K562 (cell line): ENCODE data around the gene FBXO4. TPM values are rescaled to one million over a fixed set of nuclear protein-coding genes. Genes with fewer than 3 reads are reported as not detected.

ENCODE experiments used
- ATAC-seq: fragments of 200-7000 bp; cut with Tn5 transposase; 3 replicates; pipeline ENCODE4 v1.9.1; 2020; ENCODE audit warnings: moderate library complexity
- Bru-seq: library from RNA; stranded (reverse); fragments of 400-500 nt; gene quantifications from one replicate; lab custom pipeline; 2021; lab: Mats Ljungman, UMichigan
- BruChase-seq, 2 experiments: library from RNA; stranded (reverse); fragments of 400-500 nt; gene quantifications; one replicate each; lab custom pipeline; 2021; lab: Mats Ljungman, UMichigan
- BruUV-seq: library from RNA; stranded (reverse); fragments of 400-500 nt; replicated peaks from 2 replicates; lab custom pipeline; 2021; lab: Mats Ljungman, UMichigan
- CTCF ChIA-PET: fragments of 300-600 bp; formaldehyde crosslinking; extraction: SDS; loops from one replicate; lab custom pipeline; 2021; ENCODE audit warnings: low intra/inter-chr PET ratio; lab: Yijun Ruan, JAX
- POLR2A ChIA-PET: fragments of 300-600, 350-650 bp; sonication (Branson Sonifier 250); formaldehyde crosslinking; extraction: SDS; loops from one replicate; lab custom pipeline; 2021; ENCODE audit warnings: antibody characterized with exemption, inconsistent platforms; lab: Yijun Ruan, JAX
- DNase-seq, 4 experiments: peaks; one replicate each; pipeline versions ENCODE4 v3.0.0 to v3.0.0-alpha.2; 2011 to 2018; ENCODE audit warnings: low spot score in 3 of 4, mixed read lengths in 3 of 4; ENCODE audit errors: extremely low read depth in 1 of 4
- FAIRE-seq: peaks from 2 replicates; lab custom pipeline; 2011; peaks lifted over from hg19 to GRCh38; lab: Jason Lieb, UNC
- H2AFZ ChIP-seq: 2 replicates; pipeline ENCODE4 v1.6.0; 2011; ENCODE audit warnings: low read depth, low read length, control low read depth, inconsistent platforms
- H3K27ac ChIP-seq: fragments of 200-600 bp; 3 replicates; pipeline ENCODE4 v1.8.0; 2011; ENCODE audit warnings: low read depth, mild to moderate bottlenecking, control low read depth, inconsistent platforms, low read length, moderate library complexity, mixed read lengths; ENCODE audit errors: extremely low read depth
- H3K27me3 ChIP-seq, 2 experiments: fragments of 300-600 bp in 1 of 2; 2 replicates in 1 of 2; 3 replicates in 1 of 2; pipeline versions ENCODE4 v1.6.0 to v1.8.0; 2011; ENCODE audit warnings: inconsistent platforms in 2 of 2, low read length in 2 of 2, mild to moderate bottlenecking in 1 of 2, mixed read lengths in 1 of 2, moderate library complexity in 1 of 2; ENCODE audit not compliant: control insufficient read depth in 2 of 2, insufficient read depth in 2 of 2
- H3K36me3 ChIP-seq: fragments of 300-600 bp; 3 replicates; pipeline ENCODE4 v1.8.0; 2011; ENCODE audit warnings: mild to moderate bottlenecking, low read length, inconsistent platforms; ENCODE audit not compliant: control insufficient read depth, insufficient read depth
- H3K4me1 ChIP-seq, 2 experiments: fragments of 200-600 bp in 1 of 2; replicated peaks in 1 of 2; 2 replicates in 1 of 2; 3 replicates in 1 of 2; pipeline versions ENCODE4 v1.5.1 to v1.8.0; 2011; ENCODE audit warnings: inconsistent platforms in 2 of 2, low read length in 2 of 2, mild to moderate bottlenecking in 1 of 2, mixed read lengths in 1 of 2, moderate library complexity in 1 of 2; ENCODE audit not compliant: control insufficient read depth in 2 of 2, insufficient read depth in 2 of 2
- H3K4me2 ChIP-seq: 2 replicates; pipeline ENCODE4 v1.6.1; 2011; ENCODE audit warnings: low read length, control low read depth, inconsistent platforms, mixed read lengths; ENCODE audit not compliant: insufficient read depth
- H3K4me3 ChIP-seq: fragments of 200-600 bp; sonication (generic), shearing (Covaris generic); 2 replicates; pipeline ENCODE4 v1.5.1; 2016; ENCODE audit warnings: control low read depth, inconsistent platforms
- H3K79me2 ChIP-seq: fragments of 200-600 bp; 3 replicates; pipeline ENCODE4 v1.8.0; 2011; ENCODE audit warnings: low read length, inconsistent platforms; ENCODE audit not compliant: control insufficient read depth, insufficient read depth
- H3K9ac ChIP-seq, 2 experiments: 2 replicates each; pipeline versions ENCODE4 v1.6.0 to v1.6.1; 2011; ENCODE audit warnings: low read depth in 2 of 2, low read length in 2 of 2, control low read depth in 1 of 2, inconsistent platforms in 1 of 2, mild to moderate bottlenecking in 1 of 2, mixed read lengths in 1 of 2; ENCODE audit not compliant: insufficient read depth in 1 of 2
- H3K9me1 ChIP-seq: one replicate; pipeline ENCODE4 v1.6.0; 2011; ENCODE audit warnings: inconsistent platforms, mild to moderate bottlenecking, low read length, moderate library complexity; ENCODE audit not compliant: control insufficient read depth, insufficient read depth
- H3K9me3 ChIP-seq: replicated peaks from 2 replicates; pipeline ENCODE4 v1.5.1; 2011; ENCODE audit warnings: low read depth, low read length, inconsistent platforms; ENCODE audit not compliant: control insufficient read depth, insufficient read depth
- H4K20me1 ChIP-seq: replicated peaks from 2 replicates; pipeline ENCODE4 v1.6.1; 2011; ENCODE audit warnings: low read length, inconsistent platforms, mixed read lengths; ENCODE audit not compliant: control insufficient read depth, insufficient read depth
- FOXJ3 ChIP-seq: sonication (generic); formaldehyde crosslinking; IDR thresholded peaks from 2 replicates; pipeline ENCODE4 v1.4.0; 2020; ENCODE audit warnings: mild to moderate bottlenecking, missing genetic modification reagents
- HMGN3 ChIP-seq: IDR thresholded peaks from 2 replicates; pipeline ENCODE4 v1.6.1; 2011; ENCODE audit warnings: borderline replicate concordance, low read depth, mild to moderate bottlenecking, mixed read lengths, low read length; ENCODE audit not compliant: insufficient read length; ENCODE audit errors: extremely low read depth
- MAFG ChIP-seq: fragments of 450-650 bp; conservative IDR thresholded peaks from 2 replicates; pipeline ENCODE4 v1.6.1; 2016; ENCODE audit warnings: missing genetic modification characterization, missing compliant biosample characterization
- MED1 ChIP-seq: sonication (generic); formaldehyde crosslinking; IDR thresholded peaks from 2 replicates; pipeline ENCODE4 v1.8.1; 2023; ENCODE audit warnings: missing genetic modification reagents, borderline replicate concordance
- NR4A1 ChIP-seq, 2 experiments: fragments of 250-450 bp in 1 of 2; fragments of 450-650 bp in 1 of 2; sonication (Bioruptor Pico) in 1 of 2; IDR thresholded peaks; 2 replicates each; pipeline versions ENCODE4 v1.4.0 to v1.6.1; 2016 to 2020; ENCODE audit warnings: mild to moderate bottlenecking in 2 of 2, missing compliant biosample characterization in 1 of 2, missing genetic modification characterization in 1 of 2, moderate library complexity in 1 of 2
- ZNF347 ChIP-seq: fragments of 450-650 bp; formaldehyde crosslinking; IDR thresholded peaks from 2 replicates; pipeline ENCODE4 v1.4.0; 2020; ENCODE audit warnings: low read depth, mild to moderate bottlenecking, moderate library complexity
- ZNF444 ChIP-seq: fragments of 250-450 bp; sonication (Bioruptor Pico); IDR thresholded peaks from 2 replicates; pipeline ENCODE4 v1.4.0; 2020; ENCODE audit warnings: mild to moderate bottlenecking, moderate library complexity
- ZNF449 ChIP-seq: fragments of 250-450 bp; sonication (Bioruptor Pico); IDR thresholded peaks from 2 replicates; pipeline ENCODE4 v1.8.0; 2022; ENCODE audit warnings: moderate library complexity, mild to moderate bottlenecking, inconsistent platforms
- WGBS: fragments of 100-300 bp; shearing (Covaris generic); methylation state at CpG from one replicate; pipeline ENCODE4 v1.1.6; 2016; ENCODE audit warnings: low coverage, mixed read lengths; ENCODE audit not compliant: insufficient coverage; ENCODE audit errors: missing lambda C conversion rate; 5-methylcytosine and 5-hydroxymethylcytosine counted together
- in situ Hi-C: fragments of 300-500 bp; cut with MboI; formaldehyde crosslinking; loops from 4 replicates; pipeline ENCODE4 v1.15.0; 2018; ENCODE audit warnings: inconsistent platforms, mixed read lengths
- intact Hi-C: fragments of 100-400 bp; cut with micrococcal nuclease; formaldehyde crosslinking; loops from 2 replicates; pipeline ENCODE4 v1.14.2; 2022
- long read RNA-seq, 3 experiments: library from polyadenylated mRNA in 2 of 3; library from RNA in 1 of 3; unstranded in 2 of 3; stranded (forward) in 1 of 3; transcript quantifications; one replicate each; pipeline ENCODE4 v2.0.0, GENCODE V29; 2019 to 2022
- polyA minus RNA-seq, 3 experiments: library from RNA; depleted of rRNA, polyadenylated mRNA; stranded (reverse); fragments of >200 nt; gene quantifications; 2 replicates each; pipeline ENCODE4 v1.2.3, GENCODE V29; 2011
- polyA plus RNA-seq, 8 experiments: library from polyadenylated mRNA; depleted of rRNA in 4 of 8; stranded (reverse) in 5 of 8; unstranded in 3 of 8; fragments of >200 nt; fragmentation: Nextera tagmentation in 2 of 8; fragmentation: Illumina TruSeq in 1 of 8; extraction: Ambion mirVana in 2 of 8; extraction: Trizol in 1 of 8; gene quantifications; 2 replicates each; pipeline versions ENCODE4 v1.2.1 to v1.2.3, GENCODE V29; 2011 to 2014; ENCODE audit warnings: inconsistent platforms in 1 of 8, missing spikeins in 1 of 8
- total RNA-seq, 7 experiments: library from RNA; depleted of rRNA in 6 of 7; stranded (reverse); fragments of >200 nt in 6 of 7; fragmentation: Illumina TruSeq in 2 of 7; extraction: Trizol in 2 of 7; gene quantifications; 2 replicates each; pipeline versions ENCODE4 v1.2.1 to v1.2.3, GENCODE V29; 2011 to 2021; ENCODE audit warnings: low replicate concordance in 1 of 7
- TF ChIP-seq, protein P1 (sequence below): fragments of 450-650 bp; formaldehyde crosslinking; IDR thresholded peaks from 2 replicates; pipeline ENCODE4 v1.4.0; 2020; ENCODE audit warnings: mild to moderate bottlenecking, moderate library complexity

The FBXO4 gene, protein sequence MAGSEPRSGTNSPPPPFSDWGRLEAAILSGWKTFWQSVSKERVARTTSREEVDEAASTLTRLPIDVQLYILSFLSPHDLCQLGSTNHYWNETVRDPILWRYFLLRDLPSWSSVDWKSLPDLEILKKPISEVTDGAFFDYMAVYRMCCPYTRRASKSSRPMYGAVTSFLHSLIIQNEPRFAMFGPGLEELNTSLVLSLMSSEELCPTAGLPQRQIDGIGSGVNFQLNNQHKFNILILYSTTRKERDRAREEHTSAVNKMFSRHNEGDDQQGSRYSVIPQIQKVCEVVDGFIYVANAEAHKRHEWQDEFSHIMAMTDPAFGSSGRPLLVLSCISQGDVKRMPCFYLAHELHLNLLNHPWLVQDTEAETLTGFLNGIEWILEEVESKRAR
- total RNA-seq (2011; cell fraction: chromatin; rRNA removed; ENCODE audit: low replicate concordance), result 9.4 and 30.6 TPM in 2 replicates
- total RNA-seq (2011; cell fraction: nucleolus; rRNA removed), result 7.9 and 8.7 TPM in 2 replicates
- total RNA-seq (2011; cell fraction: nucleoplasm; rRNA removed), result 20.8 and 29.9 TPM in 2 replicates
- total RNA-seq (2014; rRNA removed), result 17.1 and 18.3 TPM in 2 replicates
- total RNA-seq (2014; rRNA removed; fragmentation: Illumina TruSeq; extraction: Trizol), result 21.0 and 24.9 TPM in 2 replicates
- 18.9 and 19.6 TPM in 2 replicates for total RNA-seq (2015; rRNA removed; fragmentation: Illumina TruSeq; extraction: Trizol)
- total RNA-seq (2021), result 15.1 and 19.6 TPM in 2 replicates
- polyA plus RNA-seq (2011; rRNA removed), result 31.2 and 33.4 TPM in 2 replicates
- polyA plus RNA-seq (2011; cell fraction: cytosol; rRNA removed), result 7.6 and 22.2 TPM in 2 replicates
- polyA plus RNA-seq (2011; cell fraction: nucleus; rRNA removed), result 11.7 and 19.2 TPM in 2 replicates
- polyA plus RNA-seq (2012), result 11.3 and 23.0 TPM in 2 replicates
- polyA plus RNA-seq (2014; fragmentation: Illumina TruSeq; extraction: Trizol), result 19.0 and 19.3 TPM in 2 replicates
- polyA plus RNA-seq (2014; fragmentation: Nextera tagmentation; extraction: Ambion mirVana), result 1 to 10 TPM; 5.9 to 8.2 TPM
- polyA plus RNA-seq (2014; rRNA removed), result 19.7 and 20.4 TPM in 2 replicates
- 29.8 and 38.5 TPM in 2 replicates for polyA minus RNA-seq (2011; rRNA and poly(A)+ RNA removed)
- polyA minus RNA-seq (2011; cell fraction: cytosol; rRNA and poly(A)+ RNA removed), result 10.0 and 10.7 TPM in 2 replicates
- polyA minus RNA-seq (2011; cell fraction: nucleus; rRNA and poly(A)+ RNA removed), result 12.8 and 29.5 TPM in 2 replicates
- percentile 83 among the genes with signal in this experiment for Bru-seq, nascent RNA
- BruChase-seq, experiment 1, labeled RNA remaining after a 2-hour chase, result percentile 85 among the genes with signal in this experiment
- percentile 84 among the genes with signal in this experiment for BruChase-seq, experiment 2, labeled RNA remaining after a 6-hour chase
- long read RNA-seq, experiment 1, transcript FBXO4-201 (7 exons, 1,682 nt), result major isoform, 45 of 71 reads
- long read RNA-seq, experiment 1, partial matches to known transcripts, result 3 of 71 reads
- long read RNA-seq, experiment 1, other reads (novel, unspliced or antisense), result 20 of 71 reads
- long read RNA-seq, experiment 2, transcript FBXO4-201 (7 exons, 1,682 nt), result major isoform, 7 of 26 reads
- long read RNA-seq, experiment 2, partial matches to known transcripts, result 6 of 26 reads
- long read RNA-seq, experiment 2, other reads (novel, unspliced or antisense), result 11 of 26 reads
- long read RNA-seq, experiment 3, transcript FBXO4-201 (7 exons, 1,682 nt), result major isoform, 18 of 31 reads
- long read RNA-seq, experiment 3, partial matches to known transcripts, result 2 of 31 reads
- long read RNA-seq, experiment 3, other reads (novel, unspliced or antisense), result 11 of 31 reads

GRCh38 chr5:41924872-41925554 is at the start of gene FBXO4:
Gene FBXO4, plus strand, starts transcription at chr5:41925281. Its CDS starts 29 bp downstream, at chr5:41925310.
- ChIA-PET POLR2A (interaction anchor here (0.7 to 1.9 kb wide), 11 partner anchors 8 to 667 kb away, joined by 3 to 10 read pairs (median 4); partner anchors contain the start of gene RIMOC1), CTCF (interaction anchor here (1.0 kb wide), 1 partner anchor 68 kb away, joined by 5 read pairs; no protein-coding TSS in a partner anchor)
- Histone ChIP-seq H3K4me3 (peak within 1 kb of the TSS; percentile 66), H3K4me1 (peaks cover 9 to 13% of the 10 kb centered on the region in 2 experiments; a peak in 3 of 5 replicates), H3K27me3 (no peaks in the 10 kb centered on the region), H3K79me2 (peaks cover 27% of the 10 kb centered on the region), H4K20me1 (no peaks in the 10 kb centered on the region), H3K4me2 (peak within 1 kb of the TSS; percentile 94), H2AFZ (peak within 1 kb of the TSS; percentile 100), H3K9me1 (no peaks in the 10 kb centered on the region), H3K9ac (peak within 1 kb of the TSS; percentile 91 to 99), H3K9me3 (no peaks in the 10 kb centered on the region), H3K36me3 (peaks cover 36% of the 10 kb centered on the region; the same call in 2 of the 3 replicates), H3K27ac (peak within 1 kb of the TSS; percentile 91)
- ATAC-seq, result peak; percentile 97
- peak; percentile 80 to 95 (median 86) for DNase-seq
- intact Hi-C loops (loop anchor here (1.0 to 2.0 kb wide), 3 partner anchors 21 to 68 kb away; partner anchors contain the start of gene RIMOC1), in situ Hi-C loops (no loop called here)
- peak; percentile 73 for FAIRE-seq
- BruUV-seq, result no TSS peak
- WGBS, result 1% methylated on average over 54 of the region's 60 CpGs
- no peak for TF ChIP-seq MED1 (CRISPR knock-in tag)
- TF ChIP-seq NR4A1 (CRISPR knock-in tag; IDR thresholded peaks at IDR 0.05), result 0 out of 2 replicates have a peak, but pooled peaks have one; percentile 59
- TF ChIP-seq NR4A1 (tag; IDR thresholded peaks at IDR 0.05), result peak; percentile 82
- TF ChIP-seq ZNF347 (CRISPR knock-in tag), result no peak
- peak; percentile 67 for TF ChIP-seq HMGN3
- 0 out of 2 replicates have a peak, but pooled peaks have one; percentile 43 for TF ChIP-seq FOXJ3
- no peak for TF ChIP-seq ZNF449 (CRISPR knock-in tag)
- TF ChIP-seq ZNF444, result 0 out of 2 replicates have a peak, but pooled peaks have one; percentile 64
- TF ChIP-seq, protein P1, sequence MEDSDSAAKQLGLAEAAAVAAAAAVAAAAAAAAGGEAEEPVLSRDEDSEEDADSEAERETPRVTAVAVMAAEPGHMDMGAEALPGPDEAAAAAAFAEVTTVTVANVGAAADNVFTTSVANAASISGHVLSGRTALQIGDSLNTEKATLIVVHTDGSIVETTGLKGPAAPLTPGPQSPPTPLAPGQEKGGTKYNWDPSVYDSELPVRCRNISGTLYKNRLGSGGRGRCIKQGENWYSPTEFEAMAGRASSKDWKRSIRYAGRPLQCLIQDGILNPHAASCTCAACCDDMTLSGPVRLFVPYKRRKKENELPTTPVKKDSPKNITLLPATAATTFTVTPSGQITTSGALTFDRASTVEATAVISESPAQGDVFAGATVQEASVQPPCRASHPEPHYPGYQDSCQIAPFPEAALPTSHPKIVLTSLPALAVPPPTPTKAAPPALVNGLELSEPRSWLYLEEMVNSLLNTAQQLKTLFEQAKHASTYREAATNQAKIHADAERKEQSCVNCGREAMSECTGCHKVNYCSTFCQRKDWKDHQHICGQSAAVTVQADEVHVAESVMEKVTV (CRISPR knock-in tag), result peak; percentile 42
- TF ChIP-seq MAFG, result peak; percentile 4; the same call in 1 of the 2 replicates
